Measurements from ENCODE around the gene NAA25.
"Not testable (repeated sequence)": the region's sequence is repeated elsewhere in the genome, so short reads cannot be mapped to it uniquely, and the experiment has no call there.

The NAA25 gene

DNA sequence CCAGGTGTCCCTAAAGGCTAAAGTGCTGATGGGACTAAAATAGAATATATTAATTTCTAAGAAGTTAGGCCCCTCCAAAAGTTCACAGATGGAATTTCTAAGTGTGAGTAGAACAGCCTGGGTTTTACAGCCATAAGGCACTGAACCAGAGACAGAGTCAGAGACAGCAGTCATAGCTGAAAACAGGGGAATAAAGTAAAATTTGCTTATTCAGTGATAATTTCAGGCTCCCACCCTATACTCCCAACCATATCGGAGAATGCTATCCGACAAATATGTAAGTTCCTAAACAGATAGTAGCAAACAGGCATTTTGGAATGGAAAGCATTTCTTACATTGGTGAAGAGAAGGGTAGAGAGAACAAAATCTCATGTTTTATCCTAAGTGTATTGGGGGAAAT, 45.3 kb downstream of the NAA25 start:
- DNase-seq (ENCODE audit: low read depth in 2 of 3, low spot score in 1 of 3), result no peak

DNA sequence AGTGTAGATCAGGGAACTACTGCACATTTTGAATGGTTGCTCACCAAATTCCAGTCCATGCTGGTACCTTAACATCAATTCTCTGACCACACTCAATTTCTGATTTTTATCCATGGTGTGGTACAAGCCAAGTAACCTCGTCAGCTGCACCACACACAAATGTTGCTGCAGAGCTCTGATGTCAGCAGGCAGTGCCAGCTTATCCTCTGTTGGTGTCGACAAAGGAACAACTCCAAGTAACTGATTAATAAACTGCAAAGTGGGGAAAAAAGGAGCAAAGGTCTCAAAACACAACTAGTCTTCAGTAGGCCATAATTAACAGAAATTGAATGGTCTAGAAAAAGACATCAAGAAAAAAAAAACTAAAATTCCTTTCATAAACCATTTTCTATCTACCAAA, 47.4 kb downstream of the NAA25 start:
- DNase-seq (ENCODE audit: low read depth in 2 of 3, low spot score in 1 of 3), result no peak

- no peak for DNase-seq (ENCODE audit: low read depth in 2 of 3, low spot score in 1 of 3)
Measured at GRCh38 chr12:112049351-112049750, 59.2 kb downstream of the NAA25 start.

DNA sequence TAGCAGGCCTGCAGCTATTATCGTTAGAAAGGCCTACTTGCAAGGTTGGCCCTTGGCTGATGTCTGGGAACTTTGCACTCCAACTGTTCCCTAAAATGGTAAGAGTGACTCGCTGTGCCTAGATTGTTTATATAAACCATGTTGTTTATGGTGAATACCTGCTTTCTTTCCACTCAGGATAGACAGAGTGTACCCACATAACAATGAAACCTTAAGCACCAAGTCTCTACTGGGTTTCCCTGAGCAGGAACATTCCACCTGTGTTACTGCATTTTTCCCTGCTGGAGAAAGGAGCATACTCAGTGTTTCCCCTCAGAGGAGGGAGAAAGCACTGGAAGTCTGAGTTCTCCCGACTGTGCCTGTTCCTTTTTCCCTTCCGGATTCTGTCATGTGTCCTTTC, 62.6 kb downstream of the NAA25 start:
- DNase-seq (ENCODE audit: low read depth in 2 of 3, low spot score in 1 of 3), result no peak

DNA sequence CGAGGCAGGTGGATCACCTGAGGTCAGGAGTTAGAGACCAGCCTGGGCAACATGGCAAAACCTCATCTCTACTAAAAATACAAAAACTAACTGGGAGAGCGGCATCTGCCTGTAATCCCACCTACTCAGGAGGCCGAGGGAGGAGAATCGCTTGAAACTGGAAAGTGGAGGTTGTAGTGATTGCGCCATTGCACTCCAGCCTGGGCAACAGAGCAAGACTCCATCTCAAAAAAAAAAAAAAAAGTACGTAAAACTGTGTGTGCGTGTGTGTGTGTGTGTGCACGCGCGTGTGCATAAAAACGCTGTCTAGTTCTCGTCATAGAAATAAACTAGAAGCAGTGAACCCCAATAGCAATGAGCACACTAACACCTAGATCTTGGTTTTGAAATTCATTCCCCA, 72.0 kb downstream of the NAA25 start:
- DNase-seq (ENCODE audit: low read depth in 2 of 3, low spot score in 1 of 3), result not testable (repeated sequence)

- no peak for DNase-seq (ENCODE audit: low read depth in 2 of 3, low spot score in 1 of 3)
Measured at GRCh38 chr12:112035219-112035785, 73.3 kb downstream of the NAA25 start.

DNA sequence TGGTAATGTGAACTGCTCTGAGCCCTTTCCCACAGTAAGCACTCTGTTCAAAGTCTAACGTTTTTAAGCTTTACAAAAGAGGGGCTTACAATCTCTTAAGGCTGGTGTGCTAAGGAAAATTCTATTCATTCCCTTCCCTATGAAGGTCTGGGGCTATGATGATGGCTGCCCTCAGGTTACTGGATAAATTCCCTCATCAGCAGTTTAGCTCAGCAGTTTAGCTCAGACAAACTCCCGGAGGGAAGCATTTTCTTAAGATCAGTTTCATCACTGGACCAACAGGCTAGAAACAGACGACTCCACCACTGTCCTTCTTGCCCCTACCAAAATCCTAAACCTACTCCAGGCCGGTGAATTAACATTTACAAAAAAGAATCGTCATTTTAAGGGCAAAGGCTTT, 76.3 kb downstream of the NAA25 start:
- no peak for DNase-seq (ENCODE audit: low read depth in 2 of 3, low spot score in 1 of 3)

- no peak for DNase-seq (ENCODE audit: low read depth in 2 of 3, low spot score in 1 of 3)
Measured at GRCh38 chr12:112031472-112031871, 77.1 kb downstream of the NAA25 start.

- DNase-seq (ENCODE audit: low read depth in 2 of 3, low spot score in 1 of 3), result no peak
Measured at GRCh38 chr12:112029301-112029700, 79.3 kb downstream of the NAA25 start.

DNA sequence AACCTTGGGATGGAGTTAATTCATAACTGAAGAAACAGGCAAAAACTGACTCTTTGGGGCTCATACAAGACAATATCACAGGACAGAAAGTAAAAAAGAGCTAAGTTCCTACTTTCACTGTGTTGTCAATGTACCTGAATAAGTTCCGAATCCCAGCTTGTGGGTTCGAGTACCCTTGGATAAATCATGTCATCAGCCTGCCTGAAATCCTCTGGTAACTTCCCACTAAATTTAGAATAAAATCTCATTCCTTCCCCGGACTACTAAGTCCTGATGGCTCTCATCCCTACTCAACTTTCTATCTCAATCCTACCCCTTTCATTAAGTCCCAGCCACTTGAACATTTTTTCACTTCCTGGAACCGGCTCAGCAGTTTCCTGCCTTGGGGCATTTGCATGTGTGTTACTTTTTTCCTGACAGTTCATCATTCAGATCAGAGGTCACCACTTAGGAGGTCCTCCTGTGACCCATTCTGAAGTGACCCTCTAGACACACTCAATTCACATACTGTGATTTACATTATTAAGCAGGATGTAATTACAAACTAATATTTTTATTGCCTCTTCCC, 82.7 kb downstream of the NAA25 start:
- no peak for DNase-seq (ENCODE audit: low read depth in 2 of 3, low spot score in 1 of 3)

DNA sequence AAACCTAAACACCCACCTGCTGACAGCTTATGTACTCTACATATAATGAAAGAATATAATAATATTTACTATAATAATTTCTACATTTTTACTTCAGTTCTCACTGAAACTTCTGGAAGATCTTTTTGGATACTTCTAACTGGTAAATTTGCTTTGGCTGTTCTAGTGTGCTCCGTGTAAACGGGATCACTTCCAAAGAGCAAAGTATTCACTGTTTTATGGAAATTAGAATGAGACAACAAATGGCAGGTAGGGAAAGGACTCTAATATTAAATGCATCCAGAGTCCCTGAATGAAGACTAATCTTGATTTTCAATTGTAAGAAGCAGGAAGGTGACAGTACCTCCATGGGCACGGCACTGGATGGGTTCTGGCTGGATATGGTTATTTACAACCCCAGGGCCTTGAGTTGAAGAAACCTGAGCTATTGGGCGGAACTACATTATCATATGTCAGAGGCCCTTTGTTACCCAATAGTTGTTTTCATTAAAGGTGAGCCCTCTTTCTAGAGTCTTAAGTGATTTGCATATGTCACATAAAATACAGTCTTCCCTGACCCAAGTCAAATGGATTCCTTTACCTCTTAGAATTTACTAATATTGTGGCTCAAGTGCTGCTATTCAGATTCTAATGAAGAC, 84.7 kb downstream of the NAA25 start:
- DNase-seq (ENCODE audit: low read depth in 2 of 3, low spot score in 1 of 3), result no peak

- DNase-seq (ENCODE audit: low read depth in 2 of 3, low spot score in 1 of 3), result no peak
Measured at GRCh38 chr12:112022241-112023016, 86.2 kb downstream of the NAA25 start.

GRCh38 chr12:112020947-112021457, 87.6 kb downstream of the NAA25 start:
- DNase-seq (ENCODE audit: low read depth in 2 of 3, low spot score in 1 of 3), result no peak

DNA sequence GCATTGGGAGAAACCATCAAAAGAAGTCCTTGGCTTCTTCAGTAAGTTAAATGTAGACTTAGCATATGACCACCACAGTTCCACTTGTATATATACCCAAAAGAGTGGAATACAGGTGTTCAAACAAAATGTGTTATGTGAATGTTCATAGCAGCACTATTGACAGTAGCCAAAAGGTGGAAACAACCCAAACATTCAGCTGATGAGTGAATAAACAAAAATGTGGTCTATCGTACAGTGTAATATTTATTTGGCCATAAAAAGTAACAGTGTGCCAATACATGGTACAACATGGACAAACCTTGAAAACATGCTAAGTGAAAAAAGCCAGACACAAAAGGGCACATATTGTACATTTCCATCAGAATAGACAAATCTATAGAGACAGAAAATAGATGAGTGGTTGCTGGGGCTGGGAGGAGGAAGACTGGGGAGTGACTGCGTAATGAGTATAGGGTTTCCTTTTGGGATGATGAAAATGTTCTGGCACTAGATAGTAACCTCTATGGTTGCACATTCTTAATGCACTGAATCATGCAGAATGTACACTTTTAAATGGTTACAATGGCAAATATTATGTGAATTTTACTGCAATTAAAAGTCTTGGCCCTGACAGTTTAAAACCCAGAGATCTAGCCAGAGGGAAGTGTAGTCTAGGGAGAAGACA, 89.9 kb downstream of the NAA25 start:
- DNase-seq (ENCODE audit: low read depth in 2 of 3, low spot score in 1 of 3), result no peak

DNA sequence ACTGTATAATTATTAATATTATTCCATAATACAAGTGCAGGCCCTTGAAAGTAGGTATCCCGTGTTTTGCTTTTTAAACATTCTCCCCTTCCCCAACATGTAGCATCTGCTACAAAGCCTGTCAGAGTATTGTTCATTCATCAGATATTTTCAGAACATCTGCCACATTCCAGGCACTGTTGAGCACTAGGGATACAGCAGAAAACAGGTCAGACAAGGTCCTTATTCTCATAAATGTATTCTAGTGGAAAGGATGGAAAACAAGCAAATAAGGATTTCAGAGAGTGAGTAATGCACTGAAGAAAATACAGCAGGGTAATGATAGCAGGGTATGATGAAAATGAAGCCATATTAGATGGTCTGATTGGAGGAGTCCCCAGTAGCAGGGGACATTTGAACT, 91.5 kb downstream of the NAA25 start:
- no peak for DNase-seq (ENCODE audit: low read depth in 2 of 3, low spot score in 1 of 3)

DNA sequence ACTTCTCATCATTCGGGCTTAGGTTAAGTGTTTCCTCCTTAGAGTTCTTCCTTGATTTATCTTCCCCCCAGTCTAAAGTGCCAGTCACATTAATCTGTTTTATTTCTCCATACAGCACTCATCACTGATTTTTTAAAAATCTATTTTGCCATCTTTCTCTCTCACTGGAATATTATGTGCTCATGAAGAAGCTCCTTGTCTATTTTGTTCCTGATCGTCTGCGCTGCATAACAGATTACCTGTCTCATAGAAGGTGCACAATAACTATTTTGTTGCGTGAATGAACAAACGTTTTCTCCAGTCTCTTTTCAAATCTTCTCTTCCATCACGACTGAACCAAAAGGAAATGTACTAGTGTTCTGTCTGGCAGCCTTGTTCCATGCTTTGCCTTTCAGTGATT, 92.6 kb downstream of the NAA25 start:
- DNase-seq (ENCODE audit: low read depth in 2 of 3, low spot score in 1 of 3), result no peak

DNA sequence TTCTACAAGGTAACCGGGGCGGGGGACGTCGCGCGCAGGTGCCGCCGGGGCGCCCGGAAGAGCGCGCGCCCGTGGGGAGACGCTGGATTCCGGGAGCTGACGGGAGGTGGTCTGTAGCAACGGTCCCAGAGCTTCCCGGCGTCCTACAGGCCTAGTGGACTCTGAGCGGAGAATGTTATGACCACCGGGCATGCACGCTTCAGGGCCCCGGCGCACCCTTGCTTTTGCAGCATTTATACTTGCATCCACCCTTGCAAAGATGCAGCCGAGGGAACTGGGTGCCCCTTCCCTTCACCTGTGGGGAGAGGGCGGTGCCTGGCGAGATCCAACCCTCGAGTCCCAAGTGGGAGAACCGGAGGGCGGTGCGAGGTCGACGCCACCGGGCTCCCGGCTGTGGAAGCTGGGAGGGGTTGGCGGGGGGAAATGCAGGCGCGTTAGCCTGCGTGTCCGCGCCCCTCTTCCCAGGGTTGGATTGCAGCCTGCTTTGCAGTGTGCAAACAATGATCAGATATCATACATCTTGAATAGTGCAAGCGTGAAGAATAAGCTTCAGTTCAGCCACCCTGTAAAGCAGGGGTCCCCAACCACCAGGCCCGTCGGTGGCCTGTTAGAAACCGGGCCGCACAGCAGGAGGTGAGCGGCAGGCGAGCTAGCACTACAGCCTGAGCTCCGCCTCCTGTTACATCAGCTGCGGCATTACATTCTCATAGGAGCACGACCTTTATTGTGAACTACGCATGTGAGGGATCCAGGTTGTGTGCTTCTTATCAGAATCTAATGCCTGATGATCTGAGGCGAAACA, 94.8 kb downstream of the NAA25 start:
- peak; percentile 48 to 65 (median 53) for DNase-seq (ENCODE audit: low read depth in 2 of 3, low spot score in 1 of 3)

- peak; percentile 100 for DNase-seq (ENCODE audit: low read depth in 2 of 3, low spot score in 1 of 3)
Measured at GRCh38 chr12:112012775-112013600, 95.6 kb downstream of the NAA25 start, which contains the start of the genes ERP29 and TMEM116. ERP29 (plus strand) TSS chr12:112013426; CDS start chr12:112013466, 40 bp downstream. TMEM116 (minus strand) TSS chr12:112013165; CDS start chr12:112005270, 7,895 bp downstream.

DNA sequence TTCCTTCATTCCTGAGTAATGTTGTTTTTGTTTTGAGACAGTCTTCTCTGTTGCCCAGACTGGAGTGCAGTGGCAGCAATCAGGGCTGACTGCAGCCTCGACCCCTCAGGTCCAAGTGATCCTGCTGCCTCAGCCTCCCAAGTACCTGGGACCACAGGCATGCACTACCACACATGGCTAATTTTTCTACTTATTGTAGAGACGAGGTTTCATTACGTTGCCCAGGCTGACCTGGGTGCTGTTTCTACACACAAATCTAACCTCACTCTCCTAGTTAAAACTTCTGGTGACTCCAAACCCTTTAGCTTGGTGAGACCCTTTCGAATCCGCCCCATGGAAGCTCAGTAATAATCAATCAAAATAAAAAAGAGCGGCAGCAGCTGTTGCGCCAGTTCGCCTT, 96.9 kb downstream of the NAA25 start:
- no peak for DNase-seq (ENCODE audit: low read depth in 2 of 3, low spot score in 1 of 3)
